HG03064 (cell line): ENCODE results near the gene ACAD10.
A peak's percentile ranks its signal among the peaks of the same experiment; 100 is the strongest.

Experiments used
- ATAC-seq: cut with Tn5 transposase; IDR thresholded peaks from one replicate; pipeline ENCODE4 v1.9.1; 2021; ENCODE audit warnings: low read depth; ENCODE audit not compliant: unreplicated experiment

ACAD10 gene

GRCh38 chr12:111773801-111774551 is 88.1 kb downstream of the ACAD10 start:
- no peak for ATAC-seq

DNA sequence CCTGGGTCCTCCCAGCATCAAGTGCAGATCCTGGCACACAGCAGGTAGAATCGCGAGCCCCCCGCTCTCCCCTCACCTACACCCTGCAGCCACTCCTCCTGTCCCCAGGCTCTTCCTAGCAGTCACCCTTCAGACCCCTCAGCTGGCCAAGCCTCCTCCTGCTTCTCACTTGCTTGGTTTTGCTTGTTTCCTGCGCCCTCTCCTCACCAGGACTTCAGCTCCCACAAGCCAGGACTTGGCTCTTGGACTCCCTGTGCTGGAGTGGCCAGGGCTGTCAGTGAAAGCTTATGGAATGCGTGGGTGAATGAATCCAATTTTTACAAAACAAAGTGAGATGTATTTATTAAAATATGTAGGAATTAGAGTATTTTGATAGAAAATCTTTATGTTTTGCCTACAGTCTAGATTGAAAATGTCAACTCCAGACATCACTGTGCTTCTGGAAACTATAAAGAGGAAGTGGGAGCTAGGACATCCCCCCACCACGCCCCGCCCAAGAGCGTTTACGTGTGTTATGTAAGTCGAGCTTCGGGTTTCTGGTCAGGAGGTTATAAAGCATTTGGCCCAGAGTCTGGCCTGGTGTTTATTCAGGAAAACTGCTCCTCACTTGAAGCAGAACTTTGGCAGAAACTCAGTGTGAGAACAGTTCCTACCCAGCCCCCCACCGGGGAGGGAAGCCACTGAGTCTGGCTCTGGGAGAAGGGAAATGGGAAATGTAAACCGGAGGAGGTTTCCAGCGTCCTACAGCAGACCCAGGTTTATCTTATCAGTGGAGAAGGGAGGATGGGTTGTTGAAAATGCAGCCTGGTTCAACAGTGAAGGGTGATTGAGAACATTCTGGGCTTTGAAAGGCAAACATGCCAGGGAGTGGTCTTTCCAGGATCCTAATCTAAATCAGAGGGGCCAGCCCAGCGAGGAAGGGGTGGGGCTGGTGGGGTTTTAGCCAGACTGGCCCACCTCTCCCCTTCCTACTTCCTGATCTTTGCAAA is 89.6 kb downstream of the ACAD10 start:
- ATAC-seq: peak; percentile 60

DNA sequence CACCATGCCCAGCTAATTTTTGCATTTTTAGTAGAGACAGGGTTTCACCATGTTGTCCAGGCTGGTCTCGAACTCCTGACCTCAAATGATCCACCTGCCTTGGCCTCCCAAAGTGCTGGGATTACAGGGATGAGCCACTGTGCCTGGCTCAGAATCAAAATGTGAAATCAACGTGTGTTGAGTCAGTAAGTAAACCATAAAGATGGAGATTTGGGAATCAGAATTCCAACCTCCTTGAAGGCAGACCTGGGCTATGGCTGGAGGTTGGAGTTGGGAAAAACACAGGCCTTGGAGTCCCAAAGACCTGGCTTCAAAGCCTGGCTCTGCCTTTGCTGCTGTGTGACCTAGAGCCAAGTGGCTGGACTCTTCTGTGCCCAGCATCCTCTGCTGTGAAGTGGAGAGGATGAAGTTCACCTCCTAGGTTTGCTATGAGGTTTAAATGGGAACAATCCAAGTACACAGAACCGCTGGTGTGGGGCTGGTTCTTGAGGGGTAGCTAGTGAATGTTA is 91.0 kb downstream of the ACAD10 start:
- ATAC-seq: no peak

GRCh38 chr12:111777345-111778045 is 91.6 kb downstream of the ACAD10 start:
- no peak for ATAC-seq

GRCh38 chr12:111780166-111780565 is 94.3 kb downstream of the ACAD10 start:
- no peak for ATAC-seq

GRCh38 chr12:111780615-111781014 is 94.8 kb downstream of the ACAD10 start:
- ATAC-seq: no peak

GRCh38 chr12:111781085-111781658 is 95.3 kb downstream of the ACAD10 start:
- no peak for ATAC-seq

GRCh38 chr12:111783046-111783445 is 97.2 kb downstream of the ACAD10 start:
- no peak for ATAC-seq

DNA sequence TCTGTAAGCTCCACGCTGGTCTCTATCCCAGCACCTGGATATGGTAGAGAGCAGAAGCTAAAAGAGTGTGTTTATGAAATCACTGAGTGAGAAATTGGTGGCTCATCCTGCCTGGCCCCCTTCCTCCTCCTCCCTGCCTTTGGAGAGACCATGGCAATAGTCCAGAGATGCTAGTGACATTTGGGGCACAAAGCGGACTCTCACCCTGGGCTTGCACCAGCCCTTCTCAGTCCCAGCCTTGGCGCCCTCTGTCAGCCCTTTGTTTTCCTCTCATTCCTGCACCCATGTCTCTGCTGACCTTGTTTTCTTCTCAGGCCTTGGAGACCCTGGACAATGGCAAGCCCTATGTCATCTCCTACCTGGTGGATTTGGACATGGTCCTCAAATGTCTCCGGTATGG is 99.1 kb downstream of the ACAD10 start:
- ATAC-seq: no peak

GRCh38 chr12:111785651-111786050 is 99.8 kb downstream of the ACAD10 start:
- ATAC-seq: no peak

GRCh38 chr12:111788178-111788654 is 102.4 kb downstream of the ACAD10 start:
- ATAC-seq: no peak

GRCh38 chr12:111789779-111790178 is 103.9 kb downstream of the ACAD10 start:
- ATAC-seq: no peak

- no peak for ATAC-seq
Observed at GRCh38 chr12:111791507-111791906, 105.7 kb downstream of the ACAD10 start.

DNA sequence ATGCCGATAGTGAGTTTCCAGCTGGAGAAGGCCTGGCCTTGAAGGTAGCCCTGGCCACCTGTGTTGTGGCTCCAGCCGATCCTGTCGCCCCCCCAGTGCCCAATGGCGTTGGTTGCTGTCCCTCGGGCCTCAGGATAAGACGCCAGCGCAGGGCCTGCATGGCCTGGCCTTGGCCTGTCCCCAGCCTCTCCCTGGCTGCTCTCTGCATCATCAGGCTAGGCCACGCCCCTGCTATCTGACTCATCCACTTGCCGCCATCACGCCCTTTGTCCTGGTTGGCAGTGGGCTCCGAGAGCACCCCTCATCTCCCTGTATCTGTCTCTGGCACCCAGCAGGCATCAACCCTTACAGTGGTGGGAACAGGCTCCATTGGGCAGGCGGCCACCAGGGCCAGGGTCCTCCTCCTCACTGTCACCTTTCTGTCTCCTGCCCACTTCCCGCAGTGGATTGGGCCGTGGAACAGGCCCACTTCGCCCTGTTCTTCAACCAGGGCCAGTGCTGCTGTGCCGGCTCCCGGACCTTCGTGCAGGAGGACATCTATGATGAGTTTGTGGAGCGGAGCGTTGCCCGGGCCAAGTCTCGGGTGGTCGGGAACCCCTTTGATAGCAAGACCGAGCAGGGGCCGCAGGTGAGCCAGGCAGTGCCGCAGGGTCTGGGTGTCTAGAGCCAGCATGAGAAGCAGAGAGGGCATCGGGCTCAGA is 106.5 kb downstream of the ACAD10 start:
- no peak for ATAC-seq

DNA sequence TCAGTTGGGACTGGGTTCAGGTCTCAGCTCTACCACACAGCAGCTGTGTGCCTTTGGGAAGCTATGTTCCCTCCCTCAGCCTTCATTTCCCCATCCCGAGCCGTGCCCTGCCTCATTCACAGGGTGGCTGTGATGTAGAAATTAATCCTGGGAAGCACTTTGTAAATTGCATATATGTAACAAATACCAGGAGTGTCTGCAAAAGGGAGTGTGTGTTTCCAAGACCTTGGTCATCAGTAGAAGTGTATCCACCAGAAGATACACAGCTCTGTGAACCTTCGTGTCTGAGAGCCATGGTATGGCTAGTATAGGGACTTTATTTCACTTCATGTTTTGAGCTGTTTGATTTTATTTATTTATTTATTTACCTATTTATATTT is 107.0 kb downstream of the ACAD10 start:
- no peak for ATAC-seq

DNA sequence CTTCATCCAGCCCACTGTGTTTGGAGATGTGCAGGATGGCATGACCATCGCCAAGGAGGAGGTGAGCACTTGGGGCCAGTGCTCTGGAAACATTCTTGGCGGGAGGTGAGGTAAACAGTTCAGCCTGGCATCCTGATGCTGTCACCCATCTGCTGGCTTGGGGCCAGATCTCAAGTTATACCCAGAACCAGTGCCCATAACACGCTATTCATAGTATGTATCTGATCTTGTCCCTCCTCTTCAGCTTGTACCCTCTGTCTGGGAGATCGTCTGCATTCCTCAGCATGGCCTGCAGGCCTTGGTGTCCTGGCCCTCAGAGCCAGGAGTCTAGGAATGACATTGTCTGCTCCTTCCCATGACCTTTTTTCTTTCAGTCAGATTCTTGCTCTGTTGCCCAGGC is 112.3 kb downstream of the ACAD10 start:
- no peak for ATAC-seq

- ATAC-seq: no peak
Observed at GRCh38 chr12:111799758-111800157, 113.9 kb downstream of the ACAD10 start.

- no peak for ATAC-seq
Observed at GRCh38 chr12:111803038-111803626, 117.3 kb downstream of the ACAD10 start.

DNA sequence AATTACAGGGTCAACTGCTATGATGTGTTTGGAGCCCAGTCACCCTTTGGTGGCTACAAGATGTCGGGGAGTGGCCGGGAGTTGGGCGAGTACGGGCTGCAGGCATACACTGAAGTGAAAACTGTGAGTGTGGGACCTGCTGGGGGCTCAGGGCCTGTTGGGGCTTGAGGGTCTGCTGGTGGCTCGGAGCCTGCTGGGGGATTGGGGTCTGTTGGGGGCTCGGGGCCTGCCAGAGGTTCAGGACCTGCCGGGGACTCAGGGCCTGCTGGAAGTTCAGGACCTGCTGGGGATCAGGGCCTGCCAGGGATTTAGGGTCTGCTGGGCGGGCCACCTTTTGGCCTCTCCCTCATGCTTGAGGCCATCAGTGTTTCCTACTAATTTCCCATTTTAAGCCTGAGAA is 118.0 kb downstream of the ACAD10 start:
- no peak for ATAC-seq
